GM23248 (cell line): ENCODE data around the gene TFEB. TPM values are rescaled to one million over a fixed set of nuclear protein-coding genes. Genes with fewer than 3 reads are reported as not detected.

Experiments used
- DNase-seq: peaks from one replicate; pipeline ENCODE4 v3.0.0-alpha.2; 2015
- H2AFZ ChIP-seq: fragments of 200-600 bp; sonication (generic); 2 replicates; pipeline ENCODE4 v1.6.1; 2016; ENCODE audit warnings: antibody characterized with exemption
- H3F3A ChIP-seq: fragments of 200-600 bp; sonication (generic); 2 replicates; pipeline ENCODE4 v1.6.1; 2016; ENCODE audit warnings: mild to moderate bottlenecking, antibody characterized with exemption, mixed run types; ENCODE audit not compliant: insufficient read depth
- H3K27ac ChIP-seq: fragments of 200-600 bp; sonication (generic); 2 replicates; pipeline ENCODE4 v1.5.1; 2016; ENCODE audit warnings: mild to moderate bottlenecking
- H3K27me3 ChIP-seq: fragments of 200-600 bp; sonication (generic); replicated peaks from 2 replicates; pipeline ENCODE4 v1.6.1; 2016; ENCODE audit warnings: mild to moderate bottlenecking; ENCODE audit not compliant: insufficient read depth
- H3K36me3 ChIP-seq: fragments of 200-600 bp; sonication (generic); 2 replicates; pipeline ENCODE4 v1.6.1; 2016; ENCODE audit warnings: low read depth, mild to moderate bottlenecking
- H3K4me1 ChIP-seq: fragments of 200-600 bp; sonication (generic); 2 replicates; pipeline ENCODE4 v1.6.1; 2016; ENCODE audit warnings: mild to moderate bottlenecking; ENCODE audit not compliant: insufficient read depth
- H3K4me2 ChIP-seq: fragments of 200-600 bp; sonication (generic); one replicate; pipeline ENCODE4 v1.6.1; 2016; ENCODE audit warnings: mild to moderate bottlenecking; ENCODE audit not compliant: unreplicated experiment
- H3K4me3 ChIP-seq: fragments of 200-600 bp; sonication (generic); 2 replicates; pipeline ENCODE4 v1.5.1; 2016; ENCODE audit warnings: mild to moderate bottlenecking
- H3K79me2 ChIP-seq: fragments of 200-600 bp; sonication (generic); 2 replicates; pipeline ENCODE4 v1.6.1; 2016; ENCODE audit warnings: mild to moderate bottlenecking; ENCODE audit not compliant: insufficient read depth
- H3K9ac ChIP-seq: fragments of 200-600 bp; sonication (generic); 2 replicates; pipeline ENCODE4 v1.6.1; 2016; ENCODE audit warnings: mild to moderate bottlenecking
- H3K9me2 ChIP-seq: fragments of 200-600 bp; sonication (generic); 2 replicates; pipeline ENCODE4 v1.6.1; 2016; ENCODE audit warnings: mixed run types, mild to moderate bottlenecking, moderate library complexity; ENCODE audit not compliant: insufficient read depth
- H3K9me3 ChIP-seq: fragments of 200-600 bp; sonication (generic); one replicate; pipeline ENCODE4 v1.6.1; 2017; ENCODE audit warnings: low read depth
- H4K20me1 ChIP-seq: fragments of 200-600 bp; sonication (generic); 2 replicates; pipeline ENCODE4 v1.6.0; 2016; ENCODE audit not compliant: insufficient read depth
- EZH2 ChIP-seq: fragments of 200-600 bp; sonication (generic); IDR thresholded peaks from 2 replicates; pipeline ENCODE4 v1.6.1; 2018; ENCODE audit warnings: antibody characterized with exemption, mild to moderate bottlenecking; ENCODE audit not compliant: insufficient read depth, poor library complexity, severe bottlenecking
- EZH2phosphoT487 ChIP-seq: fragments of 200-600 bp; sonication (generic); IDR thresholded peaks from 2 replicates; pipeline ENCODE4 v1.6.1; 2018; ENCODE audit warnings: antibody characterized with exemption, moderate library complexity, mild to moderate bottlenecking, low read depth; ENCODE audit not compliant: insufficient read depth
- WGBS, 2 experiments: methylation state at CpG; one replicate each; pipeline ENCODE4 v1.1.6; 2015 to 2017; ENCODE audit warnings: low lambda C conversion rate in 2 of 2, low coverage in 1 of 2; ENCODE audit errors: missing lambda C conversion rate in 2 of 2; 5-methylcytosine and 5-hydroxymethylcytosine counted together
- in situ Hi-C: fragments of 300-500 bp; cut with MboI; formaldehyde crosslinking; loops from 2 replicates; pipeline ENCODE4 v1.15.0; 2020
- polyA plus RNA-seq: library from polyadenylated mRNA; unstranded; fragments of >200 nt; fragmentation: Nextera tagmentation; extraction: Ambion mirVana; gene quantifications from 2 replicates; pipeline ENCODE4 v1.2.1, GENCODE V29; 2016
- total RNA-seq: library from RNA; depleted of rRNA; stranded (reverse); fragments of >200 nt; shearing (Covaris generic); gene quantifications from 2 replicates; pipeline ENCODE4 v1.2.3, GENCODE V29; 2014

The TFEB gene
- total and polyA plus RNA-seq, 2 experiments from 2014 or later: 5.5 to 5.7 TPM

- no peak for TF ChIP-seq EZH2phosphoT487
- TF ChIP-seq EZH2: no peak
Measured at GRCh38 chr6:41750374-41750773, 15.0 kb upstream of the TFEB start.

GRCh38 chr6:41748542-41748941, 13.1 kb upstream of the TFEB start:
- TF ChIP-seq EZH2phosphoT487 (no peak), EZH2 (no peak)
- H3K36me3 ChIP-seq: no peaks in the 10 kb centered on the region
- no peaks in the 10 kb centered on the region for H3K9me2 ChIP-seq
- no peaks in the 10 kb centered on the region for H3K9me3 ChIP-seq
- H3K4me3 ChIP-seq: no peak overlapping the region
- no peaks in the 10 kb centered on the region for H4K20me1 ChIP-seq
- no peaks in the 10 kb centered on the region for H3K79me2 ChIP-seq
- H3K27ac ChIP-seq: no peak overlapping the region
- 74 to 75% methylated on average over 3 of the region's 3 CpGs for WGBS, 2 experiments
- H3K4me1 ChIP-seq: no peaks in the 10 kb centered on the region
- DNase-seq: no peak
- no peak overlapping the region for H3K4me2 ChIP-seq
- no peaks in the 10 kb centered on the region for H3F3A ChIP-seq
- no peak overlapping the region for H2AFZ ChIP-seq
- H3K27me3 ChIP-seq: no peaks in the 10 kb centered on the region; the same call in none of the 2 replicates
- H3K9ac ChIP-seq: no peak overlapping the region
- in situ Hi-C loops: no loop called here

More at GRCh38 chr6:41750374-41750773, 15.0 kb upstream of the TFEB start:
- Histone ChIP-seq H3K4me1 (no peaks in the 10 kb centered on the region), H3K36me3 (no peaks in the 10 kb centered on the region), H3K27me3 (peaks cover 10% of the 10 kb centered on the region), H3F3A (no peaks in the 10 kb centered on the region), H3K27ac (no peak overlapping the region), H3K4me3 (no peak overlapping the region), H3K9me3 (no peaks in the 10 kb centered on the region), H2AFZ (no peak overlapping the region), H3K9me2 (no peaks in the 10 kb centered on the region), H4K20me1 (no peaks in the 10 kb centered on the region), H3K9ac (no peak overlapping the region), H3K4me2 (no peak overlapping the region), H3K79me2 (no peaks in the 10 kb centered on the region)
- WGBS, 2 experiments: 83 to 92% methylated on average over 3 of the region's 3 CpGs
- in situ Hi-C loops: no loop called here
- DNase-seq: no peak

- H3K36me3 ChIP-seq: no peaks in the 10 kb centered on the region
- H3K79me2 ChIP-seq: no peaks in the 10 kb centered on the region
- no peak overlapping the region for H3K27ac ChIP-seq
- H3K27me3 ChIP-seq: no peaks in the 10 kb centered on the region; the same call in none of the 2 replicates
- no peaks in the 10 kb centered on the region for H3K9me3 ChIP-seq
- H4K20me1 ChIP-seq: no peaks in the 10 kb centered on the region
- no peak overlapping the region for H3K4me2 ChIP-seq
- H3K9me2 ChIP-seq: no peaks in the 10 kb centered on the region
- H2AFZ ChIP-seq: no peak overlapping the region
- H3K4me3 ChIP-seq: no peak overlapping the region
- no peak for TF ChIP-seq EZH2phosphoT487
- TF ChIP-seq EZH2: no peak
- in situ Hi-C loops: no loop called here
- no peaks in the 10 kb centered on the region for H3F3A ChIP-seq
- H3K9ac ChIP-seq: no peak overlapping the region
- no peak for DNase-seq
- 77 to 87% methylated on average over 5 to 6 of the region's 6 CpGs for WGBS, 2 experiments
- no peaks in the 10 kb centered on the region for H3K4me1 ChIP-seq
Measured at GRCh38 chr6:41748102-41748477, 12.7 kb upstream of the TFEB start.

- Histone ChIP-seq H2AFZ (no peak within 1 kb of the TSS), H3K79me2 (no peaks in the 10 kb centered on the region), H4K20me1 (no peaks in the 10 kb centered on the region), H3K36me3 (no peaks in the 10 kb centered on the region), H3K9me2 (no peaks in the 10 kb centered on the region), H3K27ac (no peak within 1 kb of the TSS), H3K4me2 (no peak within 1 kb of the TSS), H3K4me1 (no peaks in the 10 kb centered on the region), H3K27me3 (no peaks in the 10 kb centered on the region; the same call in none of the 2 replicates), H3K4me3 (no peak within 1 kb of the TSS), H3K9me3 (no peaks in the 10 kb centered on the region), H3F3A (no peaks in the 10 kb centered on the region), H3K9ac (no peak within 1 kb of the TSS)
- DNase-seq: no peak
- WGBS, 2 experiments: 75 to 77% methylated on average over 15 of the region's 15 CpGs
- in situ Hi-C loops: no loop called here
- no peak for TF ChIP-seq EZH2phosphoT487
- no peak for TF ChIP-seq EZH2
Measured at GRCh38 chr6:41747256-41748101, 12.1 kb upstream of the TFEB start, which contains the start of gene PGC. Gene PGC, minus strand, starts transcription at chr6:41747397. Its CDS starts 63 bp downstream, at chr6:41747334.
